ENCODE measurements around the gene LAMB1.

The LAMB1 gene

GRCh38 chr7:108010377-108010776 lies 7.4 kb upstream of the LAMB1 start:
- Histone ChIP-seq H3K4me2 (ENCODE audit: low read depth, low read length, poor library complexity, severe bottlenecking) (no peak overlapping the region), H3K4me3 (ENCODE audit: insufficient read depth, low read length, poor library complexity, severe bottlenecking) (no peak overlapping the region)

GRCh38 chr7:108009873-108010272 lies 6.9 kb upstream of the LAMB1 start:
- H3K4me2 ChIP-seq (ENCODE audit: low read depth, low read length, poor library complexity, severe bottlenecking), result no peak overlapping the region

More at GRCh38 chr7:108010377-108010776, 7.4 kb upstream of the LAMB1 start:
- H3K9me3 ChIP-seq (ENCODE audit: insufficient read depth, low read length), result no peaks in the 10 kb centered on the region
- no peak overlapping the region for H3K27ac ChIP-seq (ENCODE audit: low read depth, low read length)
- H3K79me2 ChIP-seq (ENCODE audit: insufficient read depth, low read length), result no peaks in the 10 kb centered on the region
- no peaks in the 10 kb centered on the region for H3K9me2 ChIP-seq (replicated peaks; ENCODE audit: insufficient read depth, low read length)
- H3K27me3 ChIP-seq (ENCODE audit: low read length), result no peaks in the 10 kb centered on the region
- no peaks in the 10 kb centered on the region for H4K20me1 ChIP-seq (ENCODE audit: low read depth, low read length)
- no peaks in the 10 kb centered on the region for H3K36me3 ChIP-seq (ENCODE audit: low read length)
- no peak overlapping the region for H3K9ac ChIP-seq (ENCODE audit: low read length)
- no peaks in the 10 kb centered on the region for H3F3A ChIP-seq (ENCODE audit: insufficient read depth)
- TF ChIP-seq EZH2phosphoT487 (conservative IDR thresholded peaks at IDR 0.05; ENCODE audit: low read length), result no peak
- TF ChIP-seq CTCF (IDR thresholded peaks at IDR 0.05; ENCODE audit: insufficient read depth, low read length, poor library complexity, severe bottlenecking), result no peak
- H2AFZ ChIP-seq (ENCODE audit: low read depth, low read length, severe bottlenecking), result no peak overlapping the region

GRCh38 chr7:108008827-108009226 lies 5.9 kb upstream of the LAMB1 start:
- Histone ChIP-seq H2AFZ (ENCODE audit: low read depth, low read length, severe bottlenecking) (no peak overlapping the region), H3K9me2 (replicated peaks; ENCODE audit: insufficient read depth, low read length) (no peaks in the 10 kb centered on the region), H3K27me3 (ENCODE audit: low read length) (no peaks in the 10 kb centered on the region), H3K79me2 (ENCODE audit: insufficient read depth, low read length) (no peaks in the 10 kb centered on the region), H3K4me2 (ENCODE audit: low read depth, low read length, poor library complexity, severe bottlenecking) (no peak overlapping the region), H3K27ac (ENCODE audit: low read depth, low read length) (no peak overlapping the region), H3K9ac (ENCODE audit: low read length) (no peak overlapping the region), H3K9me3 (ENCODE audit: insufficient read depth, low read length) (no peaks in the 10 kb centered on the region), H4K20me1 (ENCODE audit: low read depth, low read length) (no peaks in the 10 kb centered on the region), H3K4me3 (ENCODE audit: insufficient read depth, low read length, poor library complexity, severe bottlenecking) (no peak overlapping the region), H3K36me3 (ENCODE audit: low read length) (no peaks in the 10 kb centered on the region), H3F3A (ENCODE audit: insufficient read depth) (no peaks in the 10 kb centered on the region)
- no peak for TF ChIP-seq EZH2phosphoT487 (conservative IDR thresholded peaks at IDR 0.05; ENCODE audit: low read length)
- TF ChIP-seq CTCF (IDR thresholded peaks at IDR 0.05; ENCODE audit: insufficient read depth, low read length, poor library complexity, severe bottlenecking), result no peak

More at GRCh38 chr7:108009873-108010272, 6.9 kb upstream of the LAMB1 start:
- Histone ChIP-seq H3K4me3 (ENCODE audit: insufficient read depth, low read length, poor library complexity, severe bottlenecking) (no peak overlapping the region), H3K27ac (ENCODE audit: low read depth, low read length) (no peak overlapping the region), H3F3A (ENCODE audit: insufficient read depth) (no peaks in the 10 kb centered on the region), H3K79me2 (ENCODE audit: insufficient read depth, low read length) (no peaks in the 10 kb centered on the region), H3K9me2 (replicated peaks; ENCODE audit: insufficient read depth, low read length) (no peaks in the 10 kb centered on the region), H3K27me3 (ENCODE audit: low read length) (no peaks in the 10 kb centered on the region), H3K9ac (ENCODE audit: low read length) (no peak overlapping the region), H3K36me3 (ENCODE audit: low read length) (no peaks in the 10 kb centered on the region), H3K9me3 (ENCODE audit: insufficient read depth, low read length) (no peaks in the 10 kb centered on the region), H4K20me1 (ENCODE audit: low read depth, low read length) (no peaks in the 10 kb centered on the region), H2AFZ (ENCODE audit: low read depth, low read length, severe bottlenecking) (no peak overlapping the region)
- TF ChIP-seq EZH2phosphoT487 (conservative IDR thresholded peaks at IDR 0.05; ENCODE audit: low read length) (no peak), CTCF (IDR thresholded peaks at IDR 0.05; ENCODE audit: insufficient read depth, low read length, poor library complexity, severe bottlenecking) (no peak)
